Heart right ventricle (tissue), 16 donors: ENCODE data around the gene ZNF81. TPM values are rescaled to one million over a fixed set of nuclear protein-coding genes. Genes with fewer than 3 reads are reported as not detected.

Source experiments
- ATAC-seq, 8 donors: fragments of 200-7000 bp; cut with Tn5 transposase; one replicate each; pipeline ENCODE4 v1.9.1; 2020; ENCODE audit warnings: mild to moderate bottlenecking in 8 of 8, moderate library complexity in 8 of 8, moderate number of reproducible peaks in 1 of 8
- DNase-seq, 2 donors: peaks; one replicate each; pipeline ENCODE4 v3.0.0-alpha.2; 2020
- H3K27ac ChIP-seq, 10 donors: fragments of 200-600 bp; sonication (generic) in 2 of 10; one replicate each; pipeline versions ENCODE4 v1.5.0 to v1.8.0; 2020 to 2022; ENCODE audit warnings: mild to moderate bottlenecking in 3 of 10
- H3K27me3 ChIP-seq, 7 donors: fragments of 200-600 bp; one replicate each; pipeline ENCODE4 v1.8.0; 2021 to 2022; ENCODE audit warnings: mild to moderate bottlenecking in 2 of 7
- H3K36me3 ChIP-seq, 9 donors: fragments of 200-600 bp; sonication (generic) in 1 of 9; one replicate each; pipeline versions ENCODE4 v1.5.0 to v1.8.0; 2020 to 2022; ENCODE audit warnings: mild to moderate bottlenecking in 2 of 9
- H3K4me1 ChIP-seq, 9 donors: fragments of 200-600 bp; sonication (generic) in 1 of 9; one replicate each; pipeline versions ENCODE4 v1.5.0 to v1.8.0; 2020 to 2022; ENCODE audit warnings: mild to moderate bottlenecking in 4 of 9
- H3K4me3 ChIP-seq, 10 donors: fragments of 200-600 bp; sonication (generic) in 2 of 10; one replicate each; pipeline versions ENCODE4 v1.5.0 to v1.8.0; 2020 to 2022; ENCODE audit warnings: mild to moderate bottlenecking in 7 of 10, moderate library complexity in 2 of 10
- H3K9me3 ChIP-seq, 11 donors: fragments of 200-600 bp in 10 of 11; sonication (generic) in 2 of 11; one replicate each; pipeline versions ENCODE4 v1.5.0 to v1.8.0; 2013 to 2022; ENCODE audit warnings: mild to moderate bottlenecking in 2 of 11, control low read depth in 1 of 11, moderate library complexity in 1 of 11
- WGBS, 2 donors: extraction: QIAGEN DNeasy Blood & Tissue Kit; methylation state at CpG; one replicate each; pipeline ENCODE4 v1.1.7; 2013; ENCODE audit warnings: inconsistent platforms in 1 of 2; 5-methylcytosine and 5-hydroxymethylcytosine counted together
- intact Hi-C, 10 donors: fragments of 100-400 bp; cut with DNase I; formaldehyde crosslinking; loops; one replicate each; pipeline versions ENCODE4 v1.11.1 to v1.14.2; 2022
- polyA plus RNA-seq, 2 donors: library from polyadenylated mRNA; stranded (reverse); fragments of 200-250 nt; gene quantifications; one replicate each; pipeline ENCODE4 v1.2.3, GENCODE V29; 2013
- total RNA-seq, 10 donors: library from RNA; stranded (reverse); fragmentation: NEBNext Ultra II Directional in 3 of 10; extraction: Animal tissue kit (Norgen Biotek cat#: 25700) in 3 of 10; gene quantifications; one replicate each; pipeline versions ENCODE4 v1.2.1 to v1.2.4, GENCODE V29; 2021 to 2023
- TF ChIP-seq, protein P1 (sequence below), 9 donors: fragments of 200-600 bp; sonication (generic) in 2 of 9; IDR thresholded peaks; one replicate each; pipeline versions ENCODE4 v1.5.0 to v1.8.0; 2021 to 2022; ENCODE audit warnings: antibody characterized with exemption in 9 of 9, mild to moderate bottlenecking in 5 of 9, moderate library complexity in 1 of 9
- donor health status: Arrhythmogenic right ventricular cardiomyopathy.
- donor health status: ischemic (EF 13 %, LVEDD 7.1; RV severe dilation, severe dysfunction).
- donor health status: healthy with polysubstance abuse.
- donor health status: DM: no; HTN: yes; CAD: no.
- donor health status: DM: no; HTN: no; CAD: no.
- donor health status: ischemic (EF 25% LVEDD 6.9; RV normal size, moderate dysfunction).
- donor health status: ischemic (EF 25% LVEDD 5.7; RV mildly dilated, moderate dysfunction).
- donor health status: healthy.
- donor health status: DM: yes; HTN: yes; CAD: no.
- donor health status: Ischemic cardiomyopathy.
- donor health status: ischemic (EF 35%, LVEDD 5.7; RV mildly dilated, moderate dysfunction).
- donor health status: nonischemic (EF 11% LVEDD 7.7; RV severe dilation, severe dysfunction).
- donor health status: DM: yes; HTN: yes; CAD: no.
- donor health status: PGD.
- donor health status: ischemic (EF 29% LVEDD 5.4; RV normal size, mild dysfunction).
- donor health status: nonischemic (EF 23%, LVEDD 6.1; RV moderate dilation, normal function).

The ZNF81 gene
- total and polyA plus RNA-seq, 12 donors, result 1.8 to 10.1 (median 6.5) TPM

DNA sequence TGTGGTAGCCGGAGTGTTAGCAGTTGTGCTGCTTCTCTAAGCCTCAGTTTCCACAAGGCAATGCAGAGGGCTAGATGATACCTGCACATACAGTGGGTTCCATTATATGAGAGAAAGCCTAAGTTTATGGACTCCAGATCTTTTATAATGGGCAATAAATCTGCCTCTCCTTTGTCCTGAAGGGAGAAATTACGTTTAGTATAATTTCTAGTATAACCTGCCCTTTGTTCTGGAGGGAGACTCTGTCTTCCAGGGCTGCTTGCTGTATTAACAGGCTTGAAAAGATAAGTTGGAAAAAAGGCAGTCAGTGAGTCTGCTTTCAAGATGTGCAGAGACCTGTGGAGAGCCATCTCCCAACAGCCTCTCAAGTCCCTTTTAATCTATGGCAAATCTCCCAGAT is 42.8 kb downstream of the ZNF81 start:
- 95 to 100% methylated on average over 2 of the region's 2 CpGs for WGBS, 2 donors
- peaks cover 0 to 16% (median 0%) of the 10 kb centered on the region in 9 donors for H3K36me3 ChIP-seq

GRCh38 chrX:47880927-47881326 is 44.2 kb downstream of the ZNF81 start:
- Histone ChIP-seq H3K27ac (no peak overlapping the region), H3K4me3 (no peak overlapping the region), H3K9me3 (peaks cover 0 to 5% (median 0%) of the 10 kb centered on the region in 11 donors), H3K27me3 (no peaks in the 10 kb centered on the region), H3K4me1 (no peaks in the 10 kb centered on the region), H3K36me3 (peaks cover 0 to 14% (median 0%) of the 10 kb centered on the region in 9 donors)
- WGBS, 2 donors, result 92 to 100% methylated on average over 1 of the region's 1 CpG
- DNase-seq, result no peak
- intact Hi-C loops, result loop anchor here in 1 of 10 donors (5.0 kb wide), 1 partner anchor 1966 kb away; no protein-coding TSS in a partner anchor
- no peak for ATAC-seq
- TF ChIP-seq, protein P1, sequence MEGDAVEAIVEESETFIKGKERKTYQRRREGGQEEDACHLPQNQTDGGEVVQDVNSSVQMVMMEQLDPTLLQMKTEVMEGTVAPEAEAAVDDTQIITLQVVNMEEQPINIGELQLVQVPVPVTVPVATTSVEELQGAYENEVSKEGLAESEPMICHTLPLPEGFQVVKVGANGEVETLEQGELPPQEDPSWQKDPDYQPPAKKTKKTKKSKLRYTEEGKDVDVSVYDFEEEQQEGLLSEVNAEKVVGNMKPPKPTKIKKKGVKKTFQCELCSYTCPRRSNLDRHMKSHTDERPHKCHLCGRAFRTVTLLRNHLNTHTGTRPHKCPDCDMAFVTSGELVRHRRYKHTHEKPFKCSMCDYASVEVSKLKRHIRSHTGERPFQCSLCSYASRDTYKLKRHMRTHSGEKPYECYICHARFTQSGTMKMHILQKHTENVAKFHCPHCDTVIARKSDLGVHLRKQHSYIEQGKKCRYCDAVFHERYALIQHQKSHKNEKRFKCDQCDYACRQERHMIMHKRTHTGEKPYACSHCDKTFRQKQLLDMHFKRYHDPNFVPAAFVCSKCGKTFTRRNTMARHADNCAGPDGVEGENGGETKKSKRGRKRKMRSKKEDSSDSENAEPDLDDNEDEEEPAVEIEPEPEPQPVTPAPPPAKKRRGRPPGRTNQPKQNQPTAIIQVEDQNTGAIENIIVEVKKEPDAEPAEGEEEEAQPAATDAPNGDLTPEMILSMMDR (IDR thresholded peaks at IDR 0.05), result no peak

More for the DNA sequence above, 42.8 kb downstream of the ZNF81 start:
- intact Hi-C loops, result no loop called here
- Histone ChIP-seq H3K4me3 (no peak overlapping the region), H3K9me3 (peaks cover 0 to 5% (median 0%) of the 10 kb centered on the region in 11 donors), H3K27ac (no peak overlapping the region), H3K4me1 (no peaks in the 10 kb centered on the region), H3K27me3 (no peaks in the 10 kb centered on the region)
- no peak for ATAC-seq
- TF ChIP-seq, protein P1 (IDR thresholded peaks at IDR 0.05), result no peak
- DNase-seq, result no peak

- TF ChIP-seq, protein P1 (IDR thresholded peaks at IDR 0.05), result no peak
- intact Hi-C loops, result no loop called here
- no peak for DNase-seq
- Histone ChIP-seq H3K4me3 (no peak overlapping the region), H3K27me3 (no peaks in the 10 kb centered on the region), H3K36me3 (peaks cover 0 to 30% (median 0%) of the 10 kb centered on the region in 9 donors), H3K27ac (no peak overlapping the region), H3K4me1 (no peaks in the 10 kb centered on the region), H3K9me3 (no peaks in the 10 kb centered on the region)
- ATAC-seq, result no peak
- 76 to 79% methylated on average over 3 of the region's 3 CpGs for WGBS, 2 donors
Observed at GRCh38 chrX:47885501-47885900, 48.8 kb downstream of the ZNF81 start.

DNA sequence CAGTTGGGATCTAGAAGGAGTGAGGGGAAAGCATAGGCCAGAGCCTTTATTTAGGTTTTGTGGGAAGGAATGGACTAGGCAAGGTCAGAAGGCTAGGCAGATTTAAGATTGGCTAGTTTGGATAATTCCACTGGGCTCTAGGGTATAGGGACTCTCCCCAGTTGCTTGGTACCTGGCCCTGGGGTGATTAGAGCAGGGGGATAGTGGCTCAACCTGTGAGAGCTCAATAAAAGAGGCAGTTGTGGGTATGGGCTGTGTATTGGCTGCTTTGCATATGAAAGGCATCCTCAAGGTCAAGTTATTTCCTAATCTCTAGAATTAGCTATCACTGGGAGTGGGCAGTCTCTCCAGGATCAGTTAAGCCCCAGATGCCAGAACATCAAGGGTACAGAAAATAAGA is 61.3 kb downstream of the ZNF81 start:
- no peaks in the 10 kb centered on the region for H3K27me3 ChIP-seq
- no peaks in the 10 kb centered on the region for H3K4me1 ChIP-seq
- ATAC-seq, result no peak
- intact Hi-C loops, result no loop called here
- no peak overlapping the region for H3K4me3 ChIP-seq
- no peak overlapping the region for H3K27ac ChIP-seq
- H3K36me3 ChIP-seq, result peaks cover 0 to 22% (median 0%) of the 10 kb centered on the region in 9 donors
- TF ChIP-seq, protein P1 (IDR thresholded peaks at IDR 0.05), result no peak
- DNase-seq, result no peak
- no peaks in the 10 kb centered on the region for H3K9me3 ChIP-seq
